Effector CD4-positive, alpha-beta T cell (primary cell): ENCODE measurements around the gene UGT1A10.

Experiments
- DNase-seq: peaks from one replicate; pipeline ENCODE4 v3.0.0-alpha.2; 2020

Gene UGT1A10

GRCh38 chr2:233780771-233781170, 144.5 kb downstream of the UGT1A10 start:
- no peak for DNase-seq

- DNase-seq = no peak
These were observed 153.3 kb downstream of the UGT1A10 start for GRCh38 chr2:233789554-233789953.

- DNase-seq = no peak
These were observed 155.1 kb downstream of the UGT1A10 start for GRCh38 chr2:233791151-233791882.

GRCh38 chr2:233791883-233792329, 155.7 kb downstream of the UGT1A10 start:
- no peak for DNase-seq

GRCh38 chr2:233792720-233793119, 156.5 kb downstream of the UGT1A10 start:
- DNase-seq = no peak

- no peak for DNase-seq
These were observed 157.3 kb downstream of the UGT1A10 start for GRCh38 chr2:233793465-233794127.

GRCh38 chr2:233794128-233794658, 157.9 kb downstream of the UGT1A10 start:
- DNase-seq = no peak

- no peak for DNase-seq
These were observed 159.5 kb downstream of the UGT1A10 start for GRCh38 chr2:233795735-233796171.

- DNase-seq = no peak
These were observed 160.0 kb downstream of the UGT1A10 start for GRCh38 chr2:233796254-233796653.

- no peak for DNase-seq
These were observed 162.3 kb downstream of the UGT1A10 start for GRCh38 chr2:233798335-233799086.

GRCh38 chr2:233799087-233799665, 162.9 kb downstream of the UGT1A10 start:
- DNase-seq = no peak

- no peak for DNase-seq
These were observed 163.5 kb downstream of the UGT1A10 start for GRCh38 chr2:233799716-233800115.

- no peak for DNase-seq
These were observed 164.0 kb downstream of the UGT1A10 start for GRCh38 chr2:233800208-233800607.

GRCh38 chr2:233801357-233802131, 165.3 kb downstream of the UGT1A10 start:
- no peak for DNase-seq

GRCh38 chr2:233802132-233802815, 166.0 kb downstream of the UGT1A10 start:
- DNase-seq = no peak

GRCh38 chr2:233803292-233803911, 167.2 kb downstream of the UGT1A10 start:
- no peak for DNase-seq

- no peak for DNase-seq
These were observed 167.7 kb downstream of the UGT1A10 start for GRCh38 chr2:233803994-233804393.

- no peak for DNase-seq
These were observed 171.1 kb downstream of the UGT1A10 start for GRCh38 chr2:233807215-233807865.

GRCh38 chr2:233807966-233808935, 172.0 kb downstream of the UGT1A10 start:
- no peak for DNase-seq
